ENCODE data around the gene CORO2A.

DNA sequence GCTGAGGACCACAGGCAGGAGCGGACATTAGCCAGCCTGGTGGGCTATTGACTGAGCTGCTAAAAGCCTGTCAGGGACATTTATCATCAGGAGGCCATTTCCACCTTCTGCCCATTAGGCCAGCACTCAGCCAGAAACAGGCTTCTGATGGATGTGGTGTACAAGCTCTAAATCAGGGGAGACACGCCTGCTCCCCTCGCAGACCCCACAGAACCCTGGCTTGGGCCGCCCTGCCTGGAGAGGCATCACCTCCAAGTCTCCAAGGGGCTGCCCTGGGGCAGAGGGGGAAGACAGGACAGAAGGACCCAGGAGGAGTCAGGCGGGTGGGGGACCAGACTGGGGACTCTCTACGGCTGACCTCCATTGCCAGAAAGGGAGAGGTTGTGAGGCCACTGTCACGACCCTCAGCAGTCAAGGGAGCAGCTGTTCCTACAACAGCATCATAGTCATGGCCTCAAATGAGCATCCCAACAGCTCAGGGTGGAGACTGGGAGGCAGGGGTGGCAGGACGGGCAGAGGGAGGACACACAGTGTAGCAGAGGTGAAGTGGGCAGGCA, 49.4 kb downstream of the CORO2A start:
- no peak for TF ChIP-seq EZH2 (IDR thresholded peaks at IDR 0.05)
- TF ChIP-seq, protein P1, sequence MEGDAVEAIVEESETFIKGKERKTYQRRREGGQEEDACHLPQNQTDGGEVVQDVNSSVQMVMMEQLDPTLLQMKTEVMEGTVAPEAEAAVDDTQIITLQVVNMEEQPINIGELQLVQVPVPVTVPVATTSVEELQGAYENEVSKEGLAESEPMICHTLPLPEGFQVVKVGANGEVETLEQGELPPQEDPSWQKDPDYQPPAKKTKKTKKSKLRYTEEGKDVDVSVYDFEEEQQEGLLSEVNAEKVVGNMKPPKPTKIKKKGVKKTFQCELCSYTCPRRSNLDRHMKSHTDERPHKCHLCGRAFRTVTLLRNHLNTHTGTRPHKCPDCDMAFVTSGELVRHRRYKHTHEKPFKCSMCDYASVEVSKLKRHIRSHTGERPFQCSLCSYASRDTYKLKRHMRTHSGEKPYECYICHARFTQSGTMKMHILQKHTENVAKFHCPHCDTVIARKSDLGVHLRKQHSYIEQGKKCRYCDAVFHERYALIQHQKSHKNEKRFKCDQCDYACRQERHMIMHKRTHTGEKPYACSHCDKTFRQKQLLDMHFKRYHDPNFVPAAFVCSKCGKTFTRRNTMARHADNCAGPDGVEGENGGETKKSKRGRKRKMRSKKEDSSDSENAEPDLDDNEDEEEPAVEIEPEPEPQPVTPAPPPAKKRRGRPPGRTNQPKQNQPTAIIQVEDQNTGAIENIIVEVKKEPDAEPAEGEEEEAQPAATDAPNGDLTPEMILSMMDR (IDR thresholded peaks at IDR 0.05), result no peak

Measured in neural progenitor cell (in vitro differentiated cells).